GM10847 (cell line): ENCODE results near the gene AADAC.

Experiments
- POLR2A ChIP-seq: IDR thresholded peaks from 2 replicates; pipeline ENCODE4 v1.6.1; 2011; ENCODE audit not compliant: insufficient read length; ENCODE audit errors: extremely low read depth

The AADAC gene

DNA sequence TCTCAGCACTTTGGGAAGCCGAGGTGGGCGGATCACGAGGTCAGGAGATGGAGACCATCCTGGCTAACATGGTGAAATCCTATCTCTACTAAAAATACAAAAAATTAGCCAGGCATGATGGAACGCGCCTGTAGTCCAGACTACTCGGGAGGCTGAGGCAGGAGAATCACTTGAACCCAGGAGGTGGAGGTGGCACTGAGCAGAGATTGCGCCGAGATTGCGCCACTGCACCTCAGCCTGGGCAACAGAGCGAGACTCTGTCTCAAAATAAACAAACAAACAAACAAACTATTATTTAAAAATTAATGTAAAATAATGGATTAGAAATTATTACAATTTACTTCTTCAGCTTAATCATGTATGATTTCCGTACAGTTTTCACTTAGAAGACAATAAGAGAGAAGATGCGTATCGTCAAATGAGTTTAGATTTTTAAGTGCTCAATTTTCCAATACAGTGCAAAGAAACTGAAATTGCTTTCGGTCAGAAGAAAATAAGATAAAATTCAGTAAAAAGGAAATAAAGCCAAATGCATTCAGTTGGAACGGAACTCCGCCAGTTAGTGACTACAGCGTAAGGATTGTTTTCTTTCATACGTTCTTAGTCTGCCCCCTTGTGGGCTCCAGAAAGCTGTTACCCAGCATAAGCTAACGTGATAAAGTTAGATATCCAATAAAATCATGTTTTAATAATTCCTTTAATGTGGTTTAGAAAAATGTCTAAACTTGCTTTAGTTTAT is 24.8 kb downstream of the AADAC start:
- no peak for TF ChIP-seq POLR2A

- no peak for TF ChIP-seq POLR2A
Observed at GRCh38 chr3:151839313-151839631, 25.4 kb downstream of the AADAC start.

DNA sequence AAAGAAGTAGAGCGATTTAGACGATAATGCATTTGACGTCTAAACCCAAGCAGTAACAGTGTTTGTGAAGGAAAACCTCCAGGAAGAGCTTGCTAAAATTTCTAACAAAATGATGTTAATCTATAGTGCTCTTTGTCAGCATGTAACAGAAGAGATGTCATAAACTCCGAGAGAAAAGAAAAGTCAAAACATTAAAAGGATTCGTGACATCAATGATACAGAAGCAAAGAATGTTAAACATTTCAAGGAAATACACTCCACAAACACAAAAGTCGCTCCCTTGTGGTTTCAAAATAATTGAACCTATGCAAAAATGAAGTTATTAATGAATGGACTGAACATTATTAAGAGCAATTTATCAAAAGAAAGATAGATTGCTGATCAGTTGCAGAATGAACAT is 27.9 kb downstream of the AADAC start:
- no peak for TF ChIP-seq POLR2A

GRCh38 chr3:151843275-151843674 is 29.4 kb downstream of the AADAC start:
- TF ChIP-seq POLR2A = no peak

GRCh38 chr3:151845306-151845905 is 31.5 kb downstream of the AADAC start:
- TF ChIP-seq POLR2A = no peak

- TF ChIP-seq POLR2A = no peak
Observed at GRCh38 chr3:151852074-151852811, 38.3 kb downstream of the AADAC start.

DNA sequence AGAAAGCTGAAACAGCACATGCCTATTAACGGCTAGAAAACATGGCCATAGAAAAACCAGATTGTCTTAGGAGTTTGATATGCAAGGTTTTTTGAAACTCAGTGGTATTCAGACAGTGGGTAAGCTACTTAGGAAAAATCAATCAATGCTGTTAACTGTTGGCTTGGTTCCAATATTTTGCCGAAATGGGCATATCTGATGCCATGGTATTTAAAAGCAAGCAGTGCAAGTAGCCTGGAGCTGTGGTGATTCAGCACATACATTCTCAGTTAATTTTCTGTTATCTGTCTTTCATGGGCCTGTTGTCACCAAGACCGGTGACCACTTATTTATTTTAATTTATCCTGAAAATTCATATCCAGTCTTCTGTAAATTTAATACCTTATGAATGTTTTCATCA is 42.2 kb downstream of the AADAC start:
- TF ChIP-seq POLR2A = no peak

DNA sequence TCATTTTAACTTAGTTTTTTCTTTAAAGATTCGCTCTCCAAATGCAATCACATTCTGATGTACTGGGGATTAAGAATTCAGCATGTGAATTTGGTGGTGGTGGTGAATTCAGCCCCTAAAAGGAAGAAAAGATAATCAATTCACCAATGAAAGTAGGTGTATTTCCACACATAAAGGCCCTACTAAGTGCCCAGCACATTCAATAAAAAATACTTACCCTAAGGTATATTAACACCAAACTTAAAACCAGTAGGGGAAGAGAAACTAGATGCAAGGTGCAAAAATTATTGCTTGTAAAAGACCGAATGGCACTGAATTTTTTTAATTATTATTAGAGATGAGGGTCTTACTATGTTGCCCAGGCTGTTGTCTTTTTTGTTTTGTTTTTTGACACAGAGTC is 42.7 kb downstream of the AADAC start:
- no peak for TF ChIP-seq POLR2A

DNA sequence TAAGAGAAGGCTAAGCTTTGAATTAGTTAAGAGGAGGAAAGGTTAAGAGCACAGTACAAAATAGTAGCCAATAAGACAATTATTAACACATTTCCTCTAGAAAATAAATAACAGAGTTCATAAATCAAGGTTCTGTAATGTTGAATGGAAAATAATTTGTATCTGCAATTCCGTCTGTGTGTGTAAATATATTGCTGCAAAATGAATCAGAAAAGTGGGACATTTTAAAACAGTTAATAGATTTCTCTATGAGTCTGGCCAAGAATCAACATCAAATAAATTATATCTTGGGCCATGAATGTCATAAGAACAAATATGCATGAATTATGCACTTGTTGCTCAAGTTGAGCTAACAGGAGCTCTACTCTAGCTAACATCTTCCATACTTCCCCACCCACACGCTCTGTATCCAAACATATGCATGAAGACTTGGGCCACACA is 45.3 kb downstream of the AADAC start:
- no peak for TF ChIP-seq POLR2A

- TF ChIP-seq POLR2A = no peak
Observed at GRCh38 chr3:151859905-151860304, 46.0 kb downstream of the AADAC start.

DNA sequence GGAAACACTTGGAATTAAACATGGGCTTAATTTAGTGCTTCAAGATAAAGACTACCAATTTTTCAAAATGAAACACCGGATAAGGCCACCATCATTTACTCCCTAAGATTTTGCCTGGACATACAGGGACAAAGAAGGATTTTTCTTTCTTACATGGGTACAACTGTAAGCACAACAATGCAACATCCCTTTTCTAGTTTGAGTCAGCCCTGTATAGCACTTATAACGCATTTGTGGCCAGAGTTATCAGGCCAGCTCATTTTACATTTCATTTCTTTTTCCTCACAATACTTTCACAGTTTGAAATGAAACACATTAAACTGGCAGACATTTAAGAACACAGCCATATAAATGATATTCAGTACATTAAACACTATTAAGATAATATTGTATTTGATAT is 49.7 kb downstream of the AADAC start:
- TF ChIP-seq POLR2A = no peak

DNA sequence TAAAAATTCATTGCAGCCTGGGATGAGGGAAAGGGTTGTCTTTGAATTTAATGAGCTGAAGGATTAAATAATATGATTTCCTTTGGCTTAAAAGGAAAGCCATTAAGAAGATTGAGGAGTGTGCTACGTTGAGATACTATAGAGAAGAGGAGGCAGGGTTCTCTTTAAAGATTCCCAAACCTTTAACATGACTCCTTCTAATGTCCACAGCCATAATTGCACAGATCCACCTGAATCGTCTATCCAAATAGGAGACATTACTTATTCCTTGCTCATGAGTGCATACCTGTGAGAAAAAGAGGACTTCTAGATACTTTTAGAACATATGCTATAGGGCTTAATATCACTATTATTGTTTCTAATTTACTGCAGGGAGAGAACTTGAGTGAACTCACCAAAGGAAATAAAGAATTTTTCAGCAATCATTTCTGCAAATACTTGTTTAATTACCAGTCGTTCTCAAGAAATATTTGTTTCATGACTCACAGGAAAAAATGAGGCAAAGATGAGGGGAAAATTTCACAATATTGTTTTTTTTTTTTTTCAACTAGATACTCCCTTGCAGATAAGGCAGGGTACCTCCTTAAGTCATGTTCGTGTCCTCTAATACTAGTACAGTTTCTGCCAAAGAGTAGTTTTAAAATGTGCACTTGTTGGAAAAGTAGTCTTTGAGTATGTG is 50.6 kb downstream of the AADAC start:
- no peak for TF ChIP-seq POLR2A

- no peak for TF ChIP-seq POLR2A
Observed at GRCh38 chr3:151866711-151867410, 52.9 kb downstream of the AADAC start.

DNA sequence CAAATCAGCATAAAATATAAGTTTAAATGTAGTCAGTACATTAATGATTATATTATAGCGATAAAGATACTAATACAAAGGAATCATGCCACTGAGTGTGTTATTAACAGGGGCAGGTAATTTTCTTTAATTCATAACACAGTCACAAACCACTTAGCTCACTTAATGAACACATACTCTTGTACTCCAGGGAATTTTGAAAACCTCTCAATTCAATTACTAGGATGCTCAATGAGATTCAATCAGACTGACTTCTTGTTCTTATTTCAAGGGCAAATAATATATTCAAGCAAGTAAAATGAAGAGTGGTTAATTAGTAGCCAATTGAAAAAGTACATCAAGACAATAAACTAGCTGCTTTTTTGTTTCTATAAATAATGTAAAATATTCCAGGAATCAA is 53.8 kb downstream of the AADAC start:
- TF ChIP-seq POLR2A = no peak

DNA sequence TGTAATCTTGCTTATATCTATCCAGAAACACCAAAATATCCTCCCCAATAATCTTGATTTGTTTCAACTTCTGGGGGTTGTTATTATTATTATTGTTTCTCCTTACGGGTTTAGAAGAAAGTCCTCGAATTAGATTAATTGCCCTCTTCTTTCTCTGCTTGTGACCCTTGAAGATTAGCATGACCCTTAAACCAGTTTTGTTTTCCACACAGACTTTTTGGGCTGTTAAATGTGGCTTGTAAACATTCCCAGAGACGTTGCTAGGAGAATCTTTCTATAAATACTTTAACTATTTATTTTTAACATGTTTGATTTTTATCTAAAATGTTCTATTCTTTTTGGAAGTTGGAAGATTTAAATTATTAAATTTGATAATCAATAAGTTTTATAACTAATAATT is 55.3 kb downstream of the AADAC start:
- TF ChIP-seq POLR2A = no peak

GRCh38 chr3:151871639-151872468 is 57.9 kb downstream of the AADAC start:
- TF ChIP-seq POLR2A = no peak
